Superior temporal gyrus (tissue), 1 donor: ENCODE data around the gene GASK1B.

ENCODE experiments used
- DNase-seq: peaks from one replicate; pipeline ENCODE4 v3.0.0-alpha.2; 2016; ENCODE audit errors: extremely low spot score

Gene GASK1B

GRCh38 chr4:158172261-158173258 lies at the start of gene GASK1B:
GASK1B (minus strand) TSS chr4:158173025; CDS start chr4:158171375, 1,650 bp downstream.
- DNase-seq = peak; percentile 91

- DNase-seq = no peak
Measured at GRCh38 chr4:158219623-158220022, 46.8 kb upstream of the GASK1B start.

- DNase-seq = no peak
Measured at GRCh38 chr4:158217763-158218162, 44.9 kb upstream of the GASK1B start.

- DNase-seq = no peak
Measured at GRCh38 chr4:158214856-158215255, 42.0 kb upstream of the GASK1B start.

- DNase-seq = no peak
Measured at GRCh38 chr4:158213466-158213865, 40.6 kb upstream of the GASK1B start.

- no peak for DNase-seq
Measured at GRCh38 chr4:158211222-158211621, 38.4 kb upstream of the GASK1B start.

- DNase-seq = peak; percentile 96
Measured at GRCh38 chr4:158209825-158210807, 37.3 kb upstream of the GASK1B start, which contains the start of gene TMEM144. TMEM144 (plus strand) TSS chr4:158210486; CDS start chr4:158212668, 2,182 bp downstream.

GRCh38 chr4:158208963-158209640 lies 36.3 kb upstream of the GASK1B start:
- DNase-seq = no peak

GRCh38 chr4:158203929-158204328 lies 31.1 kb upstream of the GASK1B start:
- no peak for DNase-seq

GRCh38 chr4:158203436-158203835 lies 30.6 kb upstream of the GASK1B start:
- no peak for DNase-seq

GRCh38 chr4:158202481-158202880 lies 29.7 kb upstream of the GASK1B start:
- DNase-seq = no peak

- DNase-seq = no peak
Measured at GRCh38 chr4:158201876-158202275, 29.1 kb upstream of the GASK1B start.

GRCh38 chr4:158201322-158201721 lies 28.5 kb upstream of the GASK1B start:
- no peak for DNase-seq

- no peak for DNase-seq
Measured at GRCh38 chr4:158200214-158200613, 27.4 kb upstream of the GASK1B start.

- DNase-seq = no peak
Measured at GRCh38 chr4:158197194-158197776, 24.5 kb upstream of the GASK1B start.

GRCh38 chr4:158195297-158195696 lies 22.5 kb upstream of the GASK1B start:
- peak; percentile 74 for DNase-seq

- peak; percentile 95 for DNase-seq
Measured at GRCh38 chr4:158193171-158193749, 20.4 kb upstream of the GASK1B start.

GRCh38 chr4:158192439-158193158 lies 19.8 kb upstream of the GASK1B start:
- DNase-seq = no peak

GRCh38 chr4:158190718-158191117 lies 17.9 kb upstream of the GASK1B start:
- DNase-seq = no peak

GRCh38 chr4:158189422-158189821 lies 16.6 kb upstream of the GASK1B start:
- no peak for DNase-seq
